Measurements from ENCODE around the gene TBXAS1.
"Not testable (repeated sequence)": the region's sequence is repeated elsewhere in the genome, so short reads cannot be mapped to it uniquely, and the experiment has no call there.

TBXAS1 gene

GRCh38 chr7:139895141-139895829 lies 66.2 kb downstream of the TBXAS1 start:
- DNase-seq = no peak

- no peak for DNase-seq
These were observed 67.2 kb downstream of the TBXAS1 start for GRCh38 chr7:139896288-139896687.

- DNase-seq = no peak
These were observed 67.8 kb downstream of the TBXAS1 start for GRCh38 chr7:139896831-139897230.

- no peak for DNase-seq
These were observed 68.5 kb downstream of the TBXAS1 start for GRCh38 chr7:139897422-139898090.

- DNase-seq = no peak
These were observed 69.4 kb downstream of the TBXAS1 start for GRCh38 chr7:139898483-139898882.

- DNase-seq = no peak
These were observed 70.4 kb downstream of the TBXAS1 start for GRCh38 chr7:139899328-139899955.

GRCh38 chr7:139900326-139900725 lies 71.3 kb downstream of the TBXAS1 start:
- DNase-seq = no peak

- no peak for DNase-seq
These were observed 72.2 kb downstream of the TBXAS1 start for GRCh38 chr7:139901056-139901795.

GRCh38 chr7:139901901-139902300 lies 72.8 kb downstream of the TBXAS1 start:
- DNase-seq = no peak

- DNase-seq = no peak
These were observed 73.5 kb downstream of the TBXAS1 start for GRCh38 chr7:139902436-139903102.

- DNase-seq = not testable (repeated sequence)
These were observed 74.0 kb downstream of the TBXAS1 start for GRCh38 chr7:139903103-139903477.

- DNase-seq = no peak
These were observed 77.8 kb downstream of the TBXAS1 start for GRCh38 chr7:139906879-139907278.

- DNase-seq = no peak
These were observed 79.7 kb downstream of the TBXAS1 start for GRCh38 chr7:139908792-139909191.

- no peak for DNase-seq
These were observed 80.5 kb downstream of the TBXAS1 start for GRCh38 chr7:139909379-139910050.

GRCh38 chr7:139913021-139913844 lies 84.2 kb downstream of the TBXAS1 start:
- no peak for DNase-seq

GRCh38 chr7:139913845-139914135 lies 84.7 kb downstream of the TBXAS1 start:
- DNase-seq = no peak

GRCh38 chr7:139914306-139915267 lies 85.5 kb downstream of the TBXAS1 start:
- DNase-seq = no peak

GRCh38 chr7:139915268-139915863 lies 86.3 kb downstream of the TBXAS1 start:
- DNase-seq = no peak

- DNase-seq = peak; percentile 61
These were observed 87.0 kb downstream of the TBXAS1 start for GRCh38 chr7:139915864-139916716.

Measured in T1000 (cell line).